Activated CD4-positive, alpha-beta memory T cell treated with anti-CD3 and anti-CD28 coated beads for 36 hours (primary cell): ENCODE data around the gene SEMA3A. TPM values are rescaled to one million over a fixed set of nuclear protein-coding genes. Genes with fewer than 3 reads are reported as not detected.
"Not testable (repeated sequence)": the region's sequence is repeated elsewhere in the genome, so short reads cannot be mapped to it uniquely, and the experiment has no call there.

ENCODE experiments used
- CTCF ChIA-PET: fragments of 350-600 bp; sonication (Branson Sonifier 250); formaldehyde crosslinking; loops from one replicate; lab custom pipeline; 2021; ENCODE audit warnings: antibody characterized with exemption, inconsistent platforms; lab: Charles Lee
- POLR2A ChIA-PET: fragments of 350-600 bp; sonication (Branson Sonifier 250); formaldehyde crosslinking; loops from one replicate; lab custom pipeline; 2021; ENCODE audit warnings: antibody characterized with exemption; lab: Charles Lee
- DNase-seq: peaks from one replicate; pipeline ENCODE4 v3.0.0-alpha.2; 2020
- H3K27ac Mint-ChIP-seq: one replicate; pipeline ENCODE4 v1.8.0; 2021; ENCODE audit warnings: mixed read lengths
- H3K27me3 Mint-ChIP-seq: one replicate; pipeline ENCODE4 v1.8.0; 2021; ENCODE audit warnings: mixed read lengths
- H3K36me3 Mint-ChIP-seq: one replicate; pipeline ENCODE4 v1.8.0; 2021; ENCODE audit warnings: mixed read lengths
- H3K4me1 Mint-ChIP-seq: one replicate; pipeline ENCODE4 v1.8.0; 2021; ENCODE audit warnings: low read depth, mixed read lengths
- H3K4me3 Mint-ChIP-seq: one replicate; pipeline ENCODE4 v1.8.0; 2021; ENCODE audit warnings: mild to moderate bottlenecking, mixed read lengths
- H3K9me3 Mint-ChIP-seq: one replicate; pipeline ENCODE4 v1.8.0; 2021; ENCODE audit warnings: mixed read lengths
- intact Hi-C: fragments of 100-400 bp; cut with micrococcal nuclease; formaldehyde crosslinking; loops from one replicate; pipeline ENCODE4 v1.15.1; 2023
- total RNA-seq, 2 experiments: library from RNA; stranded (reverse); gene quantifications; one replicate each; pipeline ENCODE4 v1.2.3, GENCODE V29; 2021

Gene SEMA3A
- under 1 TPM; 0.59 to 0.75 TPM for total RNA-seq

- H3K36me3 Mint-ChIP-seq: no peaks in the 10 kb centered on the region
- peaks cover 22% of the 10 kb centered on the region for H3K4me1 Mint-ChIP-seq
- POLR2A ChIA-PET: no interaction called here
- intact Hi-C loops: loop anchor here (5.0 kb wide), 1 partner anchor 102 kb away; no protein-coding TSS in a partner anchor
- peak within 1 kb of the TSS; percentile 18 for H3K27ac Mint-ChIP-seq
- H3K27me3 Mint-ChIP-seq: no peaks in the 10 kb centered on the region
- peak within 1 kb of the TSS; percentile 79 for H3K4me3 Mint-ChIP-seq
- peak; percentile 19 for DNase-seq
- CTCF ChIA-PET: no interaction called here
- no peaks in the 10 kb centered on the region for H3K9me3 Mint-ChIP-seq
These were observed at the start of gene SEMA3A for GRCh38 chr7:84194484-84195271. Gene SEMA3A, minus strand, starts transcription at chr7:84194789. Its CDS starts 203 bp downstream, at chr7:84194586.

- intact Hi-C loops, H3K27ac Mint-ChIP-seq, H3K4me3 Mint-ChIP-seq, H3K4me1 Mint-ChIP-seq, H3K36me3 Mint-ChIP-seq, POLR2A ChIA-PET, H3K27me3 Mint-ChIP-seq, DNase-seq, CTCF ChIA-PET: not testable (repeated sequence)
- H3K9me3 Mint-ChIP-seq: peaks cover 29% of the 10 kb centered on the region
These were observed 48.4 kb upstream of the SEMA3A start for GRCh38 chr7:84243037-84243436.

GRCh38 chr7:84238596-84238995 is 44.0 kb upstream of the SEMA3A start:
- Mint-ChIP-seq H3K27ac (no peak overlapping the region), H3K4me1 (no peaks in the 10 kb centered on the region), H3K36me3 (no peaks in the 10 kb centered on the region), H3K27me3 (no peaks in the 10 kb centered on the region), H3K9me3 (peaks cover 17% of the 10 kb centered on the region), H3K4me3 (no peak overlapping the region)
- ChIA-PET CTCF (interaction anchor here (0.7 kb wide), 1 partner anchor 13 kb away, joined by 3 read pairs; no protein-coding TSS in a partner anchor), POLR2A (no interaction called here)
- intact Hi-C loops: no loop called here
- DNase-seq: no peak

DNA sequence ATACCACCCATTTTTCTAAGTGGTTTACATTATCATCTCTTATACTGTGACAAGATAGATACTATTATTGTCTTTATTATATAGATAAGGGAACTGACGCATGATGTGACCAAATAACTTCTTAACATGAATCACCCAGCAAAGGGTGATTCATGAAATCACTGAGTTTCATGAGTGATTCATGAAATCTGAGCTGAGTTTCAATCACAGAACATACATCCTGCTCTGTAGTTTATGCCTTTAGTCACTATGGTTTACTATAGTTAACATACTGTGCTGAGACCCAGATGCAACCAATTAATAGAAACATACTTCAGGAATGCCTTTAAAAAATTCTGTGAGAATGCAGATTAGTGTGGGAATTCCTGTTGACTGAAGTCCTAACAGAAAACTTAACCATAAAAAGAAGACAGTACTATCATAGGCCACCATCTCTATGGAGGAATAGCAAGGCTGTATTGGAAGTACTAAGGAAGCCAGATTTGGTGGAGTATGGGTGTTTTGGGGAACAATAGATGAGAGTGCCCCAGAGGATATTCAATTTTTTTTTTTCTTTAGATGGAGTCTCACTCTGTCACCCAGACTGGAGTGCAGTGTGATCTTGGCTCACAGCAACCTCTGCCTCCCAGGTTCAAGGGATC is 43.1 kb upstream of the SEMA3A start:
- POLR2A ChIA-PET: no interaction called here
- Mint-ChIP-seq H3K4me1 (no peaks in the 10 kb centered on the region), H3K36me3 (no peaks in the 10 kb centered on the region), H3K9me3 (peaks cover 15% of the 10 kb centered on the region), H3K27me3 (no peaks in the 10 kb centered on the region), H3K27ac (no peak overlapping the region), H3K4me3 (no peak overlapping the region)
- no peak for DNase-seq
- CTCF ChIA-PET: no interaction called here
- intact Hi-C loops: no loop called here

- H3K4me1 Mint-ChIP-seq: no peaks in the 10 kb centered on the region
- no peaks in the 10 kb centered on the region for H3K27me3 Mint-ChIP-seq
- H3K4me3 Mint-ChIP-seq: no peak overlapping the region
- peaks cover 9% of the 10 kb centered on the region for H3K9me3 Mint-ChIP-seq
- intact Hi-C loops: no loop called here
- no peaks in the 10 kb centered on the region for H3K36me3 Mint-ChIP-seq
- DNase-seq: no peak
- POLR2A ChIA-PET: no interaction called here
- CTCF ChIA-PET: no interaction called here
- H3K27ac Mint-ChIP-seq: no peak overlapping the region
These were observed 41.8 kb upstream of the SEMA3A start for GRCh38 chr7:84236398-84236797.

DNA sequence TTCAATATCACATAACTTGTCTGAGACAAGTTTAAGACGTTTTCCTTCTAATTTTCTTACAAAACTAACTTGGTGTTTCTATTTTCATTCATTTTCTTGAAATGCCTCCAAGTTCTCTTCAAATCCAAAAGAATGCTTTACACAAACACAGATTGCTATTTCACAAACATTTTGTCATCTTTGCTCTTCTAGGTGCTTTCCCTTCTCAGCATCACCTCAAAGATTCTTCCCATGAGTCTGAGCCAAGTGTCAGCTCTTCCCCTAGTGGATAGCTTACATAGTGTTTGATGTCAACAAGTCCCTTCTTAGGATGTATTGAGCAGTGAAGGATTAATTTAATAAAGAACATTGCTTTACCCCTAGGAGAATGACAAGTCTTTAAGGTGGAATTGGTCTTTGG is 38.1 kb upstream of the SEMA3A start:
- no peaks in the 10 kb centered on the region for H3K36me3 Mint-ChIP-seq
- no peak for DNase-seq
- no peaks in the 10 kb centered on the region for H3K4me1 Mint-ChIP-seq
- ChIA-PET POLR2A (no interaction called here), CTCF (no interaction called here)
- H3K4me3 Mint-ChIP-seq: no peak overlapping the region
- H3K9me3 Mint-ChIP-seq: no peaks in the 10 kb centered on the region
- intact Hi-C loops: no loop called here
- H3K27ac Mint-ChIP-seq: no peak overlapping the region
- H3K27me3 Mint-ChIP-seq: no peaks in the 10 kb centered on the region

GRCh38 chr7:84231157-84231556 is 36.6 kb upstream of the SEMA3A start:
- H3K36me3 Mint-ChIP-seq: no peaks in the 10 kb centered on the region
- ChIA-PET POLR2A (no interaction called here), CTCF (no interaction called here)
- H3K9me3 Mint-ChIP-seq: no peaks in the 10 kb centered on the region
- H3K27me3 Mint-ChIP-seq: no peaks in the 10 kb centered on the region
- no peak overlapping the region for H3K4me3 Mint-ChIP-seq
- no peak overlapping the region for H3K27ac Mint-ChIP-seq
- H3K4me1 Mint-ChIP-seq: no peaks in the 10 kb centered on the region
- no peak for DNase-seq
- intact Hi-C loops: no loop called here

GRCh38 chr7:84230491-84230890 is 35.9 kb upstream of the SEMA3A start:
- H3K9me3 Mint-ChIP-seq: no peaks in the 10 kb centered on the region

GRCh38 chr7:84228526-84228925 is 33.9 kb upstream of the SEMA3A start:
- ChIA-PET POLR2A (no interaction called here), CTCF (no interaction called here)
- Mint-ChIP-seq H3K27me3 (no peaks in the 10 kb centered on the region), H3K9me3 (no peaks in the 10 kb centered on the region), H3K36me3 (no peaks in the 10 kb centered on the region), H3K4me1 (no peaks in the 10 kb centered on the region), H3K4me3 (no peak overlapping the region), H3K27ac (no peak overlapping the region)
- intact Hi-C loops: no loop called here
- DNase-seq: no peak

More at GRCh38 chr7:84230491-84230890, 35.9 kb upstream of the SEMA3A start:
- Mint-ChIP-seq H3K36me3 (no peaks in the 10 kb centered on the region), H3K4me1 (no peaks in the 10 kb centered on the region), H3K4me3 (no peak overlapping the region), H3K27ac (no peak overlapping the region), H3K27me3 (no peaks in the 10 kb centered on the region)
- no peak for DNase-seq
- CTCF ChIA-PET: no interaction called here
- POLR2A ChIA-PET: no interaction called here
- intact Hi-C loops: no loop called here

DNA sequence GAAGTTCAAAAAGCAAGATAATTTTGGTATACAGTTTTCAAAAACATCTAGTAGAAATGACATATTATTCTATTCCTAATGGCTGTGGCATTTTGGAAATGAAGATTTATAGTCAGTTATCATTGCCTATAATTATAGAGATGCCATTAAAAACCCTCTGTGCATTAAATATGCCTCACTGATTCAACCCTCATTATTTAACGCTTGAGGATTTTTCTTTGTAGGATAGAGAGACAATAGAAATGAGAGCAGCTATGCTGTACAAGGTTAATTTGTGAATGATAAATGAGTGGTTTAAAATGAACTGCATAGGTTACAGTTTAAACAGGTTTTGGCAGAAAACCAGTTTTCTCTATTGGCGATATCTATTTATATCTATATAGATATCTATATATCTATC is 32.2 kb upstream of the SEMA3A start:
- CTCF ChIA-PET: no interaction called here
- Mint-ChIP-seq H3K4me1 (no peaks in the 10 kb centered on the region), H3K27me3 (no peaks in the 10 kb centered on the region)

DNA sequence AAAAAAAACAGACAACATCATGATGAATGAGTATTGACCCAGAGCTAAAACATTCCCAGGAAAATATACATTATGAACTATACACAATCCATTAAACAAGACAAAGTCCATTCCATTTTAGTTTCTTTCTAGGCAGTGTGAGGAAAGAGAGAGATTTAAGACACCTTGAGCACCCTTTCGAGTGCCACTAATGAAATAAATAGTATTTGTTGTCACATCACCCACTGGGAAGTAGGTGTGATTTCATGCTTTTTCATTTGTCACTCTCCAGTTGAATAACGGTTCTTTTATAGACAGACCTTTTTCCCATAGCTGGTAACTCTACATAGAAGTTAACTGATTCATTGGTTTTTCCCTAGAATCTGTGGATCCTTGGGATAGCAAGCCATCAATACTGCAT is 29.9 kb upstream of the SEMA3A start:
- intact Hi-C loops: no loop called here
- Mint-ChIP-seq H3K4me3 (no peak overlapping the region), H3K27ac (no peak overlapping the region), H3K9me3 (no peaks in the 10 kb centered on the region), H3K27me3 (no peaks in the 10 kb centered on the region), H3K36me3 (no peaks in the 10 kb centered on the region), H3K4me1 (no peaks in the 10 kb centered on the region)
- DNase-seq: no peak
- POLR2A ChIA-PET: no interaction called here
- CTCF ChIA-PET: no interaction called here

More for the DNA sequence above, 32.2 kb upstream of the SEMA3A start:
- POLR2A ChIA-PET: no interaction called here
- intact Hi-C loops: no loop called here
- H3K9me3 Mint-ChIP-seq: no peaks in the 10 kb centered on the region
- DNase-seq: no peak
- H3K27ac Mint-ChIP-seq: no peak overlapping the region
- no peaks in the 10 kb centered on the region for H3K36me3 Mint-ChIP-seq
- H3K4me3 Mint-ChIP-seq: no peak overlapping the region

- intact Hi-C loops: no loop called here
- H3K4me3 Mint-ChIP-seq: no peak overlapping the region
- no peak for DNase-seq
These were observed 24.7 kb upstream of the SEMA3A start for GRCh38 chr7:84219310-84219709.

DNA sequence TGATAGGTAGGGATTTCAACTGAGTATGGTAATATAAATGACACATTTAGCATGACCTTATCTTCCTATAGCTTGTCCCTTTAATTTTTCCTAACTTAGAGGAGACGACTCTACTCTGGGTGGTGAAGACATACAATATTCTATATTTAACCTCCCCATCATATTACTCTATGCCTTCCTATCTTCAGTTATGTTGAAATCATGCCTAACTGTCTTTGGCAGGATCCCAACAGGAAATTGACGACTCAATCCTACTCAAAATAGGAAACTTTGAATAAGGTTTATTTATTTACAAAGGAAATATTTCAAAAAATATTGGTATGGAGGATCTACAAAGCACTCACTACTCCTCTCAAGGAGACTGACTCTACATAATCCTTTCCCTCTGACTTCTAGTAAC is 24.1 kb upstream of the SEMA3A start:
- H3K4me1 Mint-ChIP-seq: no peaks in the 10 kb centered on the region
- H3K4me3 Mint-ChIP-seq: no peak overlapping the region
- POLR2A ChIA-PET: no interaction called here
- CTCF ChIA-PET: no interaction called here
- H3K9me3 Mint-ChIP-seq: no peaks in the 10 kb centered on the region
- intact Hi-C loops: no loop called here
- H3K27me3 Mint-ChIP-seq: no peaks in the 10 kb centered on the region
- H3K36me3 Mint-ChIP-seq: no peaks in the 10 kb centered on the region
- no peak for DNase-seq
- no peak overlapping the region for H3K27ac Mint-ChIP-seq

More at GRCh38 chr7:84219310-84219709, 24.7 kb upstream of the SEMA3A start:
- no peaks in the 10 kb centered on the region for H3K4me1 Mint-ChIP-seq
- no peak overlapping the region for H3K27ac Mint-ChIP-seq
- no peaks in the 10 kb centered on the region for H3K36me3 Mint-ChIP-seq
- no peaks in the 10 kb centered on the region for H3K9me3 Mint-ChIP-seq
- no peaks in the 10 kb centered on the region for H3K27me3 Mint-ChIP-seq
- ChIA-PET POLR2A (no interaction called here), CTCF (no interaction called here)
